ENCODE data around the gene SLC12A2.

- TF ChIP-seq CTCF (IDR thresholded peaks at IDR 0.05; ENCODE audit: borderline replicate concordance, extremely low read depth, low read length, poor library complexity, severe bottlenecking) (no peak), EZH2 (IDR thresholded peaks at IDR 0.05; ENCODE audit: borderline replicate concordance, low read depth, low read length, severe bottlenecking) (no peak)
Measured at GRCh38 chr5:128155776-128156175, 72.2 kb downstream of the SLC12A2 start.
